BLaER1 treated with 17β-estradiol and CSF1 and Interleukin-3, amounts not matched to agents 10 nM and 100 nM (cell line): Measurements from ENCODE around the gene DDX10.

ENCODE experiments used
- H3K27ac ChIP-seq, 11 experiments: shearing (Covaris generic); formaldehyde crosslinking; 2 replicates each; pipeline ENCODE4 v1.8.1; 2022
- H3K27me3 ChIP-seq, 11 experiments: shearing (Covaris generic); formaldehyde crosslinking; 2 replicates each; pipeline ENCODE4 v1.8.1; 2022
- H3K36me3 ChIP-seq, 11 experiments: shearing (Covaris generic); formaldehyde crosslinking; 2 replicates each; pipeline ENCODE4 v1.8.1; 2022
- H3K4me1 ChIP-seq, 10 experiments: shearing (Covaris generic); formaldehyde crosslinking; 2 replicates each; pipeline ENCODE4 v1.8.1; 2022
- H3K4me2 ChIP-seq, 11 experiments: shearing (Covaris generic); formaldehyde crosslinking; 2 replicates each; pipeline ENCODE4 v1.8.1; 2022
- H3K4me3 ChIP-seq, 10 experiments: shearing (Covaris generic); formaldehyde crosslinking; 2 replicates each; pipeline ENCODE4 v1.8.1; 2022
- H3K9ac ChIP-seq, 11 experiments: shearing (Covaris generic); formaldehyde crosslinking; 2 replicates each; pipeline ENCODE4 v1.8.1; 2022
- H3K9me3 ChIP-seq, 11 experiments: shearing (Covaris generic); formaldehyde crosslinking; replicated peaks in 1 of 11; 2 replicates each; pipeline ENCODE4 v1.8.1; 2022
- H4K20me1 ChIP-seq, 11 experiments: shearing (Covaris generic); formaldehyde crosslinking; 2 replicates each; pipeline ENCODE4 v1.8.1; 2022
- Cebpa-rat ChIP-seq, 11 experiments: shearing (Covaris generic); IDR thresholded peaks; 2 replicates each; pipeline ENCODE4 v1.8.1; 2022

The DDX10 gene

DNA sequence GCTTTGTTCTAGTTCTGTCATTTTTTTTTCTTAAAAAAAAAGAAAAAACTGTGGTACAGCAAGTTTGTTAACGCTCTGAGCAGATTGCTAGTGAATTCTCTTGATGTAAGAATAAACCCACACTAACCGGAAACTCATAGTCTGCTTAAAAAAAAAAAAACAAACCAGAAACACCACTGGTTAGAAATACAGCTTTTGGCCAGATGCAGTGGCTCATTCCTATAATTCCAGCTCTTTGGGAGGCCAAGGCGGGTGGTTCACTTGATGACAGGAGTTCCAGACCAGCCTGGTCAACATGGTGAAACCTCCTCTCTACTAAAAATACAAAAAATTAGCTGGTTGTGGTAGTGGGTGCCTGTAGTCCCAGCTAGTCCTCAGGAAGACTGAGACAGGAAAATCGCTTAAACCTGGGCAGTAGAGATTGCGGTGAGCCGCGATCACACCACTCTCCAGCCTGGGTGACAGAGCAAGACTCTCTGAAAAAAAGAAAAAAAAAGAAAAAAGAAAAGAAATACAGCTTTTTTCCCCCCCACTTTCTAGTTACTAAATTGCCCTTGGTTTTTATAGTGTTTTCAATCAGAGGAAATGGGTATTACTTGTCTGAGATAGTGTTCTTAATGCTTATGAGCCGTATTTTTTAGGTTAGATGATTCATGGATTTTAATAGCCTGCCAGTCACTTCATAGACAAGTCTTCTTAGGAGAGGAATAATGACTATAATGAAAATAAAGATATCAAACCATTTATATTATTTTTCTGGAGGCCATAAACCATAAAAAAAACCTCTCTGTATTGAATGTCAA lies 222.8 kb downstream of the DDX10 start:
- H3K4me2 ChIP-seq: no peak overlapping the region
- H3K27ac ChIP-seq: no peak overlapping the region
- H3K9me3 ChIP-seq: no peaks in the 10 kb centered on the region
- no peaks in the 10 kb centered on the region; a peak in 1 of 22 replicates for H3K36me3 ChIP-seq
- H3K9ac ChIP-seq: no peak overlapping the region
- no peak overlapping the region for H3K4me3 ChIP-seq
- peaks cover 0 to 49% (median 0%) of the 10 kb centered on the region in 11 experiments; a peak in 7 of 22 replicates for H4K20me1 ChIP-seq
- TF ChIP-seq Cebpa-rat (IDR thresholded peaks at IDR 0.05): no peak
- no peaks in the 10 kb centered on the region for H3K27me3 ChIP-seq
- H3K4me1 ChIP-seq: peaks cover 0 to 16% (median 0%) of the 10 kb centered on the region in 10 experiments; a peak in 6 of 20 replicates

DNA sequence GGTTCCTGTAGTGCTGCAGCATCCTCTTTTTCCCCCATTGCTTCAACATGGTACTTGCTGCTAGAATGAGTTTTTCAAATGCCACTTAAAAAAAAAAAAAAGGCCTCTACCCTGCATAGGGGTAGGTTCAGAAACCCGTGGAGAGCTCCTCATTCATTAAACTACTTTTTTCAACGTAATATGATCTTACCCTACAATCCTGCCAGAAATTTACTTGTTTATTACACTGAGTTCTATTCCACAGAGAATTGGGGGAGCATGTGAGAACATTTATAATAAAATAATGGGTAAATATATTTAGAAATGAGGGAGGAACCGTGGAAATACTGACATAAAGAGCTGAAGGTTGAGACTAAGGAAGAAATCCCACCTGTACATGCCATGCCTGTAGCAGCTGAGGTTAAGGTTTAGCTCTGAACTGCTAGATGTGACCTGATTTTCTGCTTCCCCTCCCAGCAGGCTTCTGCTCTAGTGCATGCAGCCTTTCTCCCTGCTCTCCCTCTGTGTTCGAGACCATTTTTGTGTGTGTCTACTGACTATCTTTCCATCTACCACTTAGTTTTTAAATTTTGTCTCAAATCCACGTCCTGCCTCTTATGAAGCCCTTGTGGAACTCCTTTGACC lies 225.7 kb downstream of the DDX10 start:
- no peak overlapping the region for H3K4me3 ChIP-seq
- peaks cover 0 to 3% (median 1%) of the 10 kb centered on the region in 10 experiments; a peak in 12 of 20 replicates for H3K4me1 ChIP-seq
- no peak for TF ChIP-seq Cebpa-rat (IDR thresholded peaks at IDR 0.05)
- H3K36me3 ChIP-seq: no peaks in the 10 kb centered on the region; a peak in 1 of 22 replicates
- no peak overlapping the region for H3K9ac ChIP-seq
- H3K27ac ChIP-seq: no peak overlapping the region
- peaks cover 0 to 42% (median 0%) of the 10 kb centered on the region in 11 experiments; a peak in 7 of 22 replicates for H4K20me1 ChIP-seq
- H3K27me3 ChIP-seq: no peaks in the 10 kb centered on the region
- no peaks in the 10 kb centered on the region for H3K9me3 ChIP-seq
- H3K4me2 ChIP-seq: no peak overlapping the region

DNA sequence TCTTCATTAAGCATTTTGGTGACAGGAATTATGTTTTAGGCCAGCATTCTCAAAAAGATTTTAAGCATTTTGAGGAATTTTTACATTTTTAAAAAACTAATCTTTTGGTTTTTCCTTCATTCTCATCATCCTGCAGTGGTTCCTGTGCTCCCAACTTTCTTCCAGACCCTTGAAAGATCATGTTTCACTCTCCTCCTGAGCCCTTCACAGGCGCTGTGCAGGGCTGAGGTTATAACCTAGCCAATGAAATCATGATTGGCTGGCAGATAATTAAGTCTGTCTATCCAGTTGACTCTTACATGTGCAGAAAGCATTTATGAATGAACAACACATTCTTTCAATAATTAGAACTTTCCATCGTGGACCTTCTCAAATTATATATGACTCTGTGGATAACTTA lies 226.3 kb downstream of the DDX10 start:
- Histone ChIP-seq H3K9me3 (no peaks in the 10 kb centered on the region), H3K27ac (no peak overlapping the region), H4K20me1 (peaks cover 0 to 42% (median 0%) of the 10 kb centered on the region in 11 experiments; a peak in 7 of 22 replicates), H3K4me1 (peaks cover 0 to 8% (median 7%) of the 10 kb centered on the region in 10 experiments; a peak in 13 of 20 replicates), H3K27me3 (no peaks in the 10 kb centered on the region), H3K4me2 (no peak overlapping the region), H3K4me3 (no peak overlapping the region), H3K36me3 (no peaks in the 10 kb centered on the region; a peak in 1 of 22 replicates), H3K9ac (no peak overlapping the region)
- no peak for TF ChIP-seq Cebpa-rat (IDR thresholded peaks at IDR 0.05)

DNA sequence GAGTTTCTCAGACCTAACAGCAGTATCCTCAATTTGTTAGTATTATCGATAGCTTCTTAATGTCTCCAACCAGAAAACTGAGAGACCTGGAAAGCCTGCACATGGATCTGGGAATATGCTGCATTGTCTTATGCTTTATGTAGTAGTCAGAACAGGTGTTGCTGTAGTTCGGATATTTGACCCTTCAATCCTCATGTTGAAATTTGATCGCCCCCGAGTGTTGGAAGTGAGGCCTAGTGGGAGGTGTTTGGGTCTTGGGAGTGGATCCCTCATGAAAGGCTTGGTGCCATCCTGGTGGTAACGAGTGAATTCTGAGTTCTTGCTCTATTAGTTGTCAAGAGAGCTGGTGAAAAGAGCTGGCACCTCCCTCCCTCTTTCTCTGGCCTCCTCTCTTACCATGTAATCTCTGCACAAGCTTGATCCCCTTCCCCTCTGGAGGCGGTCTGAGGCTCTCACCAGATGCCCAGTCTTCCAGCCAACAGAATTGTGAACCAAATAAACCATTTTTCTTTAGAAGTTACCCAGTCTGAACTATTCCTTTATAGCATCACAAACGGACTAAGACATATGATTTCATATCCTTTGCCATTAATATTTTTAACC lies 227.1 kb downstream of the DDX10 start:
- Histone ChIP-seq H3K9me3 (no peaks in the 10 kb centered on the region), H3K4me2 (no peak overlapping the region), H3K36me3 (peaks cover 0 to 1% (median 0%) of the 10 kb centered on the region in 11 experiments; a peak in 2 of 22 replicates), H4K20me1 (peaks cover 0 to 42% (median 0%) of the 10 kb centered on the region in 11 experiments; a peak in 7 of 22 replicates), H3K4me1 (peaks cover 0 to 16% (median 9%) of the 10 kb centered on the region in 10 experiments; a peak in 13 of 20 replicates), H3K9ac (no peak overlapping the region), H3K27ac (no peak overlapping the region), H3K4me3 (no peak overlapping the region), H3K27me3 (no peaks in the 10 kb centered on the region)
- no peak for TF ChIP-seq Cebpa-rat (IDR thresholded peaks at IDR 0.05)

DNA sequence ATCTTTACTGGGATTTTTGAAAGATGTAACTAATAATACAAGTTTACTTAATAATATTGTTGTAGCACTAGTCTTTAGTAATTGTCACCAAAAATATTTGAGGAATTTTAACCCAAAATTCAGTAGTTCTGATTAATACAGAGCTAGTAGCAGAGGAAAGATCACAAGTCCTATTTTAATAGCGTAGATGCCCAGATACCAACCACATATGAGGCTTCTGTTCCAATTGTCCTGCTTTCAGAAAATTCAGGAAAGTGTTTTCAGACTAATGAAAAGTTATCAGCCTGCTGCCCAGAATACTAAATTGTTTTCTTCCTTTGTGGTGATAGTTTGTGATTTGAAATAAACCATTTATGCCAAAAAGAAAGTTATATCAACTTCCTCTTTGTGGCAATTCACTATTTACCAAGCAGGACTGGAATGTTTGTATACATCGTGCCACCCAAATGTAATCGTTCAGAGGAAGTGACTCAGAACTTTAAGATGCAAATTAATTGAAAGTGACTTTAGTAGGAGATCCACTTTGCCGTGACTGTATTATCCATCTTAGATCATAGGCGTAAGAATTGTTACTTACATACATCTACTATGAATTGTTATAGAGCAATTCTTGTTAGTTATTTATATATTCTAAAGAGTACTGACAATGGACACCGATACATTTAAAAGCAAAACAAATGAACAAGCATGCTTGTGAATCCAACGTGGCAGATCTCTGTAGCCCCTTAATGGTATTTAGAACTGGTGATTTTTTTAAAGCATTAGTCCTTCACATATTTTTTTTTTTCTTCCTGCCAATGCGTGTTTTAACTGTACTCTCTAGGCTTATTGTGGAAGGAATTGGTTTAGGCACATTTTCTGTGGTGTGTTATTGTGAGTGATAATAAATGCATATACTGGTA lies 231.0 kb downstream of the DDX10 start:
- peaks cover 0 to 14% (median 0%) of the 10 kb centered on the region in 11 experiments; a peak in 5 of 22 replicates for H3K36me3 ChIP-seq
- TF ChIP-seq Cebpa-rat (IDR thresholded peaks at IDR 0.05): no peak
- peak overlapping the region in 4 of 11 experiments; percentile 10 to 63 (median 43); a peak in 6 of 22 replicates for H3K27ac ChIP-seq
- peak overlapping the region in 2 of 11 experiments; percentile 17 to 37; a peak in 2 of 22 replicates for H3K9ac ChIP-seq
- H3K27me3 ChIP-seq: no peaks in the 10 kb centered on the region
- H3K9me3 ChIP-seq: no peaks in the 10 kb centered on the region
- peaks cover 0 to 37% (median 0%) of the 10 kb centered on the region in 11 experiments; a peak in 5 of 22 replicates for H4K20me1 ChIP-seq
- H3K4me2 ChIP-seq: peak overlapping the region in 6 of 11 experiments; percentile 14 to 78 (median 52); a peak in 11 of 22 replicates
- H3K4me1 ChIP-seq: peaks cover 0 to 17% (median 9%) of the 10 kb centered on the region in 10 experiments; a peak in 13 of 20 replicates
- H3K4me3 ChIP-seq: peak overlapping the region in 1 of 10 experiments; percentile 20; a peak in 1 of 20 replicates

DNA sequence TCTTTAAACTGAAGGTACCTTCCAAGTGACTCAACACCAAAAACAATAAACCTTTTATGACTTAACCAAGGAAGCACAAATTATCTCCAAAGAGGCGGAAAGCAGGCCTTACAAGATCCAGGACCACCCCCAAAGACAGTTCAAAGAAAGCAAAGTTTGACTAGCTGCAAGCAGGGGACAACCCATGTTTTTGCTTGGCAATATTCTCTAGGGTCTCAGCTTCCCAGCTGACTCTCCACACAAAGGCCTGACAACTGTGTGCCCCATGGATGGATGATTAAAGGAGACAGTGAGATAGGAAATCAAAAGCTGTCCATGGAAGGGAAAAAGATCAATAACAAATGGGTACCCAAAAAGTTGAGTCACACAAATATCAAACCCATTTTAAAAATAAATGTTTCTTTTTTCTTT lies 232.2 kb downstream of the DDX10 start:
- Histone ChIP-seq H3K4me3 (no peak overlapping the region), H3K27ac (no peak overlapping the region), H3K4me2 (no peak overlapping the region; a peak in 1 of 22 replicates), H3K9me3 (no peaks in the 10 kb centered on the region), H3K36me3 (peaks cover 0 to 14% (median 0%) of the 10 kb centered on the region in 11 experiments; a peak in 5 of 22 replicates), H3K4me1 (peaks cover 0 to 17% (median 9%) of the 10 kb centered on the region in 10 experiments; a peak in 13 of 20 replicates), H3K9ac (no peak overlapping the region), H3K27me3 (no peaks in the 10 kb centered on the region), H4K20me1 (peaks cover 0 to 33% (median 0%) of the 10 kb centered on the region in 11 experiments; a peak in 5 of 22 replicates)
- no peak for TF ChIP-seq Cebpa-rat (IDR thresholded peaks at IDR 0.05)

DNA sequence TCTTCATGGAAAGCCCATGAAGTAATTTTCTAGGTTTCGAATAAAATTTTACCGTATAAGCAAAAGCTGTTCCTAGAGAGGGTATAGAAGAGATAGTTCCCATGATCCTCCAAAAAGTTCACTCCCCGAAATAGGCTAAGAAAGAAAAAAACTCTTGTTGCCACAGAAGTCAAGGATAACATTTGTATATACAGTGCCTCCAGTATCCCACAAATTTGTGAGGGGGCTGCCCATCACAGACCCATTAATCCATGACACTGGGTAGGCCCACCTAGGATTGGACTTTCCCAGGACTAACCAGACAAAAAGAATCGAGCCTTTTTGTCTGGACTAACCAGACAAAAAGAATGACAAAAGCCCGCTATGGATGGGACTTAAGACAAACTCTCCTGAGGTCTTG lies 233.0 kb downstream of the DDX10 start:
- Histone ChIP-seq H3K27me3 (no peaks in the 10 kb centered on the region), H3K9me3 (no peaks in the 10 kb centered on the region), H3K36me3 (peaks cover 0 to 14% (median 0%) of the 10 kb centered on the region in 11 experiments; a peak in 5 of 22 replicates), H3K4me1 (peaks cover 0 to 17% (median 9%) of the 10 kb centered on the region in 10 experiments; a peak in 13 of 20 replicates), H3K4me2 (no peak overlapping the region), H3K9ac (no peak overlapping the region), H4K20me1 (peaks cover 0 to 30% (median 0%) of the 10 kb centered on the region in 11 experiments; a peak in 5 of 22 replicates), H3K27ac (no peak overlapping the region), H3K4me3 (no peak overlapping the region)
- TF ChIP-seq Cebpa-rat (IDR thresholded peaks at IDR 0.05): no peak

DNA sequence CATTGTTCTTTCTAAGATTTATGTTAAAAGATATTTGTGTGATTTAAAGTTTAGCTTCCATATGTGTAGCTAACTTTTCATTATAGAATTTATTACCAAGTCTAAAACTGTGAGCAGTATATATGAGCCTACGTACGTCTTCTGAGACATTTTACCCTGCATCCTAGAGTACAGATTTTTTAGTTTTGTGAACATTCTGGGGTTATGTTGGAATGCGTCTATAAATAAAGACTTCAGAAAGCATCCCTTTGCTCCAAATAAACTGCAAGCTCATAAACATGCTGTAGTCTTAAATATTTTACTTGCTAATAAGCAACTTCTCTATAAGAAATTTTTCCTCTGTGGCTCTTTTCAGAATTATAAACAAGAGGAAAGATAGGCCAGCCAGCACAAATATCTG lies 236.5 kb downstream of the DDX10 start:
- Histone ChIP-seq H3K4me1 (peaks cover 0 to 7% (median under 1%) of the 10 kb centered on the region in 10 experiments; a peak in 9 of 20 replicates), H3K4me2 (no peak overlapping the region), H4K20me1 (peaks cover 0 to 18% (median 0%) of the 10 kb centered on the region in 11 experiments; a peak in 4 of 22 replicates)

More for the DNA sequence above, 236.5 kb downstream of the DDX10 start:
- TF ChIP-seq Cebpa-rat (IDR thresholded peaks at IDR 0.05): no peak
- H3K9ac ChIP-seq: no peak overlapping the region
- no peak overlapping the region for H3K27ac ChIP-seq
- peaks cover 0 to 17% (median 0%) of the 10 kb centered on the region in 11 experiments; a peak in 6 of 22 replicates for H3K36me3 ChIP-seq
- 0 out of 22 replicates have a peak, but pooled peaks cover 0 to 3% (median 0%) of the 10 kb centered on the region in 11 experiments for H3K9me3 ChIP-seq
- H3K27me3 ChIP-seq: no peaks in the 10 kb centered on the region
- no peak overlapping the region for H3K4me3 ChIP-seq
